Measurements from ENCODE around the gene ADAT1.

GRCh38 chr16:75624921-75625334, 1.8 kb upstream of the ADAT1 start:
- TF ChIP-seq RCOR1 (conservative IDR thresholded peaks at IDR 0.05; ENCODE audit: low read depth, low read length), result no peak
- TF ChIP-seq SREBF2 (IDR thresholded peaks at IDR 0.05; ENCODE audit: low read length), result no peak
- no peak for TF ChIP-seq ZNF592 (IDR thresholded peaks at IDR 0.05)
- no peak for TF ChIP-seq CTCF (IDR thresholded peaks at IDR 0.05 in 2 of 3, conservative IDR thresholded peaks at IDR 0.05 in 1 of 3; ENCODE audit: control insufficient read depth in 2 of 3, extremely low read depth in 1 of 3, insufficient read depth in 1 of 3, low read depth in 3 of 3, low read length in 3 of 3)
- no peak for TF ChIP-seq ZZZ3 (IDR thresholded peaks at IDR 0.05; ENCODE audit: control insufficient read depth, insufficient read length, low read depth)
- TF ChIP-seq MTA2 (IDR thresholded peaks at IDR 0.05; ENCODE audit: low read depth), result no peak
- TF ChIP-seq NRF1 (conservative IDR thresholded peaks at IDR 0.05; ENCODE audit: low read depth, low read length), result no peak
- TF ChIP-seq CBX5 (IDR thresholded peaks at IDR 0.05; ENCODE audit: low read depth), result no peak

Measured in GM12878 (cell line).